IMR-90 (cell line): ENCODE results near the gene GAS6. TPM values are rescaled to one million over a fixed set of nuclear protein-coding genes. Genes with fewer than 3 reads are reported as not detected.

Source experiments
- ATAC-seq: fragments of 200-7000 bp; cut with Tn5 transposase; 2 replicates; pipeline ENCODE4 v1.9.1; 2020; ENCODE audit warnings: low read depth, mild to moderate bottlenecking, moderate library complexity
- BruUV-seq: library from RNA; stranded (reverse); fragments of 400-500 nt; replicated peaks from 2 replicates; lab custom pipeline; 2021; lab: Mats Ljungman, UMichigan
- CTCF ChIA-PET: fragments of 300-600 bp; formaldehyde crosslinking; extraction: SDS; loops from one replicate; lab custom pipeline; 2021; ENCODE audit warnings: antibody characterized with exemption; lab: Yijun Ruan, JAX
- POLR2A ChIA-PET: fragments of 300-600 bp; sonication (Branson Sonifier 250); formaldehyde crosslinking; loops from one replicate; lab custom pipeline; 2022; ENCODE audit warnings: antibody characterized with exemption; ENCODE audit not compliant: unreplicated experiment; lab: Charles Lee
- DNase-seq: peaks from one replicate; pipeline ENCODE4 v3.0.0; 2013
- H2AFZ ChIP-seq: replicated peaks from 2 replicates; pipeline ENCODE3; 2013; ENCODE audit warnings: low read length, mild to moderate bottlenecking; ENCODE audit not compliant: poor library complexity
- H2AK5ac ChIP-seq: 2 replicates; pipeline ENCODE4 v1.6.1; 2013; ENCODE audit warnings: low read depth, low read length, inconsistent platforms
- H2AK9ac ChIP-seq: replicated peaks from 2 replicates; pipeline ENCODE3; 2013; ENCODE audit warnings: mild to moderate bottlenecking, low read depth, low read length, moderate library complexity; ENCODE audit not compliant: poor library complexity
- H2BK120ac ChIP-seq: 2 replicates; pipeline ENCODE4 v1.6.1; 2013; ENCODE audit warnings: low read depth, low read length, inconsistent platforms
- H2BK15ac ChIP-seq: 3 replicates; pipeline ENCODE4 v1.6.1; 2013; ENCODE audit warnings: low read depth, low read length, inconsistent platforms
- H2BK20ac ChIP-seq: 2 replicates; pipeline ENCODE4 v1.6.1; 2013; ENCODE audit warnings: low read depth, mild to moderate bottlenecking, inconsistent platforms, low read length, moderate library complexity
- H2BK5ac ChIP-seq: 2 replicates; pipeline ENCODE4 v1.6.1; 2013; ENCODE audit warnings: mild to moderate bottlenecking, low read depth, low read length, inconsistent platforms; ENCODE audit not compliant: poor library complexity, severe bottlenecking
- H3K14ac ChIP-seq: replicated peaks from 2 replicates; pipeline ENCODE4 v1.6.1; 2013; ENCODE audit warnings: low read depth, low read length, inconsistent platforms
- H3K18ac ChIP-seq: 2 replicates; pipeline ENCODE4 v1.6.1; 2013; ENCODE audit warnings: low read depth, low read length, control low read depth
- H3K23ac ChIP-seq: 2 replicates; pipeline ENCODE4 v1.6.1; 2013; ENCODE audit warnings: low read depth, low read length, inconsistent platforms
- H3K27ac ChIP-seq: 2 replicates; pipeline ENCODE4 v1.5.1; 2013; ENCODE audit warnings: mild to moderate bottlenecking, control low read depth, low read length; ENCODE audit not compliant: insufficient read depth
- H3K27me3 ChIP-seq: 2 replicates; pipeline ENCODE4 v1.6.1; 2013; ENCODE audit warnings: low read length; ENCODE audit not compliant: control insufficient read depth, insufficient read depth
- H3K36me3 ChIP-seq: 2 replicates; pipeline ENCODE4 v1.6.1; 2013; ENCODE audit warnings: low read length, mixed read lengths; ENCODE audit not compliant: control insufficient read depth, insufficient read depth
- H3K4ac ChIP-seq: 2 replicates; pipeline ENCODE4 v1.6.1; 2013; ENCODE audit warnings: low read depth, low read length, inconsistent platforms
- H3K4me1 ChIP-seq: 2 replicates; pipeline ENCODE4 v1.6.1; 2013; ENCODE audit warnings: low read length, mixed read lengths; ENCODE audit not compliant: control insufficient read depth, insufficient read depth
- H3K4me2 ChIP-seq: 2 replicates; pipeline ENCODE4 v1.6.1; 2013; ENCODE audit warnings: low read depth, mild to moderate bottlenecking, control low read depth, low read length, moderate library complexity
- H3K4me3 ChIP-seq: 2 replicates; pipeline ENCODE4 v1.5.1; 2013; ENCODE audit warnings: low read depth, mild to moderate bottlenecking, control low read depth, low read length, moderate library complexity; ENCODE audit not compliant: insufficient read depth
- H3K56ac ChIP-seq: 2 replicates; pipeline ENCODE4 v1.6.1; 2013; ENCODE audit warnings: low read length, inconsistent platforms; ENCODE audit not compliant: insufficient read depth; ENCODE audit errors: extremely low read depth
- H3K79me1 ChIP-seq, 2 experiments: 2 replicates each; pipeline ENCODE4 v1.6.1; 2013; ENCODE audit warnings: low read length in 2 of 2, inconsistent platforms in 1 of 2, low read depth in 1 of 2
- H3K9ac ChIP-seq: 2 replicates; pipeline ENCODE4 v1.6.1; 2013; ENCODE audit warnings: low read depth, low read length, control low read depth
- H3K9me1 ChIP-seq: 2 replicates; pipeline ENCODE4 v1.6.1; 2013; ENCODE audit warnings: low read length, inconsistent platforms; ENCODE audit not compliant: insufficient read depth
- H3K9me3 ChIP-seq: 2 replicates; pipeline ENCODE4 v1.6.1; 2013; ENCODE audit warnings: low read length; ENCODE audit not compliant: control insufficient read depth, insufficient read depth
- H4K20me1 ChIP-seq: 2 replicates; pipeline ENCODE4 v1.6.1; 2013; ENCODE audit warnings: low read length, inconsistent platforms; ENCODE audit not compliant: insufficient read depth
- H4K5ac ChIP-seq: 2 replicates; pipeline ENCODE4 v1.6.1; 2013; ENCODE audit warnings: mild to moderate bottlenecking, low read depth, low read length, control low read depth
- H4K8ac ChIP-seq, 2 experiments: 2 replicates each; pipeline ENCODE4 v1.6.1; 2013; ENCODE audit warnings: low read depth in 2 of 2, low read length in 2 of 2, control low read depth in 1 of 2, inconsistent platforms in 1 of 2
- H4K91ac ChIP-seq: 2 replicates; pipeline ENCODE4 v1.6.1; 2013; ENCODE audit warnings: low read depth, low read length, inconsistent platforms; ENCODE audit not compliant: insufficient read depth
- BHLHE40 ChIP-seq: fragments of 150-350 bp; IDR thresholded peaks from 2 replicates; pipeline ENCODE4 v1.6.1; 2016; ENCODE audit warnings: mild to moderate bottlenecking, low read depth, low read length
- CEBPB ChIP-seq: IDR thresholded peaks from 2 replicates; pipeline ENCODE4 v1.6.1; 2012; ENCODE audit warnings: low read depth, low read length, improper control_type of control experiment
- CHD1 ChIP-seq: IDR thresholded peaks from 2 replicates; pipeline ENCODE4 v1.6.1; 2012; ENCODE audit warnings: low read depth, low read length, improper control_type of control experiment
- FOS ChIP-seq: fragments of 150-350 bp; IDR thresholded peaks from 2 replicates; pipeline ENCODE4 v1.6.1; 2016; ENCODE audit warnings: low read depth, low read length
- MAFK ChIP-seq: IDR thresholded peaks from 2 replicates; pipeline ENCODE4 v1.6.1; 2012; ENCODE audit warnings: low read depth, low read length, improper control_type of control experiment
- MAZ ChIP-seq: IDR thresholded peaks from 2 replicates; pipeline ENCODE4 v1.6.1; 2012; ENCODE audit warnings: low read depth, mild to moderate bottlenecking, low read length, improper control_type of control experiment, moderate library complexity, borderline replicate concordance
- MXI1 ChIP-seq: IDR thresholded peaks from 2 replicates; pipeline ENCODE4 v1.6.1; 2012; ENCODE audit warnings: low read depth, mild to moderate bottlenecking, low read length, moderate library complexity, borderline replicate concordance
- NFE2L2 ChIP-seq: fragments of 150-350 bp; IDR thresholded peaks from 2 replicates; pipeline ENCODE4 v1.6.1; 2016; ENCODE audit warnings: low read depth, mild to moderate bottlenecking, low read length
- POLR2A ChIP-seq: IDR thresholded peaks from 2 replicates; pipeline ENCODE4 v1.6.1; 2012; ENCODE audit warnings: mild to moderate bottlenecking, low read depth, low read length
- RAD21 ChIP-seq: IDR thresholded peaks from 2 replicates; pipeline ENCODE4 v1.6.1; 2012; ENCODE audit warnings: low read length, improper control_type of control experiment
- RCOR1 ChIP-seq: IDR thresholded peaks from 2 replicates; pipeline ENCODE4 v1.6.1; 2012; ENCODE audit warnings: mild to moderate bottlenecking, low read length, improper control_type of control experiment; ENCODE audit not compliant: insufficient replicate concordance
- RFX5 ChIP-seq: IDR thresholded peaks from 2 replicates; pipeline ENCODE4 v1.8.0; 2012; ENCODE audit warnings: low read depth, mild to moderate bottlenecking, low read length, moderate library complexity
- WGBS, 2 experiments: methylation state at CpG; one replicate each; pipeline versions ENCODE4 v1.1.5 to v1.1.7; 2013; ENCODE audit warnings: missing lambda C conversion rate in 2 of 2; ENCODE audit not compliant: insufficient read length in 1 of 2; ENCODE audit errors: extremely low coverage in 2 of 2; 5-methylcytosine and 5-hydroxymethylcytosine counted together
- dilution Hi-C: fragments of 300-500 bp; cut with HindIII; formaldehyde crosslinking; loops from one replicate; pipeline ENCODE4 v1.14.3; 2018; ENCODE audit warnings: low sequenced_read_pairs; ENCODE audit not compliant: unreplicated experiment
- in situ Hi-C: fragments of 300-500 bp; cut with MboI; formaldehyde crosslinking; loops from 3 replicates; pipeline ENCODE4 v1.14.3; 2019; ENCODE audit warnings: low sequenced_read_pairs, inconsistent platforms, mixed read lengths
- intact Hi-C: fragments of 100-400 bp; cut with micrococcal nuclease; formaldehyde crosslinking; loops from 2 replicates; pipeline ENCODE4 v1.10.0; 2022
- polyA plus RNA-seq, 3 experiments: library from polyadenylated mRNA; depleted of rRNA; stranded (reverse); fragments of >200 nt; gene quantifications; 2 replicates each; pipeline ENCODE4 v1.2.3, GENCODE V29; 2012; ENCODE audit warnings: low replicate concordance in 1 of 3
- total RNA-seq: library from RNA; depleted of rRNA; stranded (reverse); fragments of >200 nt; gene quantifications from 2 replicates; pipeline ENCODE4 v1.2.3, GENCODE V29; 2012
- TF ChIP-seq, protein P1 (sequence below): conservative IDR thresholded peaks from 2 replicates; pipeline ENCODE4 v1.5.1; 2012; ENCODE audit warnings: mild to moderate bottlenecking, low read depth, low read length, improper control_type of control experiment
- TF ChIP-seq, protein P2 (sequence below): fragments of 150-350 bp; IDR thresholded peaks from 2 replicates; pipeline ENCODE4 v1.6.1; 2017; ENCODE audit warnings: mild to moderate bottlenecking, antibody characterized with exemption, low read length, low read depth
- TF ChIP-seq, protein P3 (sequence below): fragments of 150-350 bp; IDR thresholded peaks from 2 replicates; pipeline ENCODE4 v1.6.1; 2016; ENCODE audit warnings: low read depth, mild to moderate bottlenecking, low read length, moderate library complexity, borderline replicate concordance

GAS6 gene
- total and polyA plus RNA-seq, 2 of the 4 experiments (the other 2 are of a cell fraction): 220 to 823 TPM

DNA sequence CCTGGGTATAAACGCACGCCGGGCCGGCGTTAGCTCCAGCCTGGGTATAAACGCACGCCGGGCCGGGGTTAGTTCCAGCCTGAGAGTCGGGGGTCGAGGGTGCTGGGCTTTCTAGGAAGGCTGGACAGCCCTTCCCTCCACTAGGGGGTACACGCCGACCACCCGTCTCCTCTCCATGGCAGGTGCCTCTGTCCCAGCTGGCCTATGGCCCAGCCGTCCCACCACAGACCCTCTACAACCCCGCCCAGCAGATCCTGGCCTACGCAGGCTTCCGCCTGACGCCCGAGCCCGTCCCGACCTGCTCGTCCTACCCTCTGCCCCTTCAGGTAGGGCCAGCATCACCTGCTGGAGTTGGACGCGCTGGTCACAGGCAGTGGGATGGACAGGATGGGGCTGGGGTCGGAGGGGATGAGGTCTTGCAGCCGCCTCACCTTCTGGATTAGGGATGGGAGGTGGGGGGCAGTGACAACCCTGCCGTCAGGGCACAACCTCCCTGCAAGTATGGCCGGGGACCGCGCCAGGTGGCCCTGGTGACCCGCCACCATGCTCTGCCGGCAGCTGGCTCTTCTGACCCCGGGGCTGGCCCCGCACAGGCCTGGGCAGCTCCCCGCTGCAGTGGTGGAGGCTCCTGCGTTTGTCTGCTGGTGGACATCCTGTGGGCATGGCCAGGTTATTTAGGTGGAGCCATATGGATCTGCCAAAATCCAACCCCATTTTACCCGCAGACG lies 59.0 kb downstream of the GAS6 start:
- H3K18ac ChIP-seq: no peak overlapping the region
- H3K56ac ChIP-seq: no peak overlapping the region
- H4K20me1 ChIP-seq: no peaks in the 10 kb centered on the region
- ATAC-seq (no peak), DNase-seq (no peak)
- no peaks in the 10 kb centered on the region for H3K36me3 ChIP-seq
- H4K5ac ChIP-seq: no peak overlapping the region
- H3K23ac ChIP-seq: no peak overlapping the region
- H3K27ac ChIP-seq: no peak overlapping the region
- no peaks in the 10 kb centered on the region for H3K79me1 ChIP-seq
- no peak overlapping the region for H4K91ac ChIP-seq
- dilution Hi-C loops: no loop called here
- no peak overlapping the region for H4K8ac ChIP-seq
- H3K9me1 ChIP-seq: peaks cover 4% of the 10 kb centered on the region; the same call in 1 of the 2 replicates
- no peak overlapping the region for H2BK20ac ChIP-seq
- no peak overlapping the region for H2BK120ac ChIP-seq
- H3K9me3 ChIP-seq: peaks cover 16% of the 10 kb centered on the region
- no peak overlapping the region for H2AK5ac ChIP-seq
- CTCF ChIA-PET: no interaction called here
- no peak overlapping the region for H2AK9ac ChIP-seq
- BruUV-seq: no TSS peak
- in situ Hi-C loops: no loop called here
- peaks cover 6% of the 10 kb centered on the region for H3K4me1 ChIP-seq
- H3K4me2 ChIP-seq: no peak overlapping the region
- no peak overlapping the region for H3K9ac ChIP-seq
- H3K27me3 ChIP-seq: no peaks in the 10 kb centered on the region
- H2BK5ac ChIP-seq: no peak overlapping the region
- no peak overlapping the region for H3K4ac ChIP-seq
- H3K14ac ChIP-seq: no peak overlapping the region
- 100% methylated on average over 7 of the region's 39 CpGs; no CpG with 5 or more reads in 1 of the 2 experiments for WGBS, 2 experiments
- TF ChIP-seq RFX5 (no peak), CHD1 (no peak), POLR2A (no peak), RAD21 (no peak), MXI1 (no peak), FOS (no peak), MAZ (no peak), CEBPB (no peak), RCOR1 (no peak), MAFK (no peak), NFE2L2 (no peak), BHLHE40 (no peak)
- TF ChIP-seq, protein P1, sequence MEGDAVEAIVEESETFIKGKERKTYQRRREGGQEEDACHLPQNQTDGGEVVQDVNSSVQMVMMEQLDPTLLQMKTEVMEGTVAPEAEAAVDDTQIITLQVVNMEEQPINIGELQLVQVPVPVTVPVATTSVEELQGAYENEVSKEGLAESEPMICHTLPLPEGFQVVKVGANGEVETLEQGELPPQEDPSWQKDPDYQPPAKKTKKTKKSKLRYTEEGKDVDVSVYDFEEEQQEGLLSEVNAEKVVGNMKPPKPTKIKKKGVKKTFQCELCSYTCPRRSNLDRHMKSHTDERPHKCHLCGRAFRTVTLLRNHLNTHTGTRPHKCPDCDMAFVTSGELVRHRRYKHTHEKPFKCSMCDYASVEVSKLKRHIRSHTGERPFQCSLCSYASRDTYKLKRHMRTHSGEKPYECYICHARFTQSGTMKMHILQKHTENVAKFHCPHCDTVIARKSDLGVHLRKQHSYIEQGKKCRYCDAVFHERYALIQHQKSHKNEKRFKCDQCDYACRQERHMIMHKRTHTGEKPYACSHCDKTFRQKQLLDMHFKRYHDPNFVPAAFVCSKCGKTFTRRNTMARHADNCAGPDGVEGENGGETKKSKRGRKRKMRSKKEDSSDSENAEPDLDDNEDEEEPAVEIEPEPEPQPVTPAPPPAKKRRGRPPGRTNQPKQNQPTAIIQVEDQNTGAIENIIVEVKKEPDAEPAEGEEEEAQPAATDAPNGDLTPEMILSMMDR: no peak
- TF ChIP-seq, protein P2, sequence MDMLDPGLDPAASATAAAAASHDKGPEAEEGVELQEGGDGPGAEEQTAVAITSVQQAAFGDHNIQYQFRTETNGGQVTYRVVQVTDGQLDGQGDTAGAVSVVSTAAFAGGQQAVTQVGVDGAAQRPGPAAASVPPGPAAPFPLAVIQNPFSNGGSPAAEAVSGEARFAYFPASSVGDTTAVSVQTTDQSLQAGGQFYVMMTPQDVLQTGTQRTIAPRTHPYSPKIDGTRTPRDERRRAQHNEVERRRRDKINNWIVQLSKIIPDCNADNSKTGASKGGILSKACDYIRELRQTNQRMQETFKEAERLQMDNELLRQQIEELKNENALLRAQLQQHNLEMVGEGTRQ: no peak
- TF ChIP-seq, protein P3, sequence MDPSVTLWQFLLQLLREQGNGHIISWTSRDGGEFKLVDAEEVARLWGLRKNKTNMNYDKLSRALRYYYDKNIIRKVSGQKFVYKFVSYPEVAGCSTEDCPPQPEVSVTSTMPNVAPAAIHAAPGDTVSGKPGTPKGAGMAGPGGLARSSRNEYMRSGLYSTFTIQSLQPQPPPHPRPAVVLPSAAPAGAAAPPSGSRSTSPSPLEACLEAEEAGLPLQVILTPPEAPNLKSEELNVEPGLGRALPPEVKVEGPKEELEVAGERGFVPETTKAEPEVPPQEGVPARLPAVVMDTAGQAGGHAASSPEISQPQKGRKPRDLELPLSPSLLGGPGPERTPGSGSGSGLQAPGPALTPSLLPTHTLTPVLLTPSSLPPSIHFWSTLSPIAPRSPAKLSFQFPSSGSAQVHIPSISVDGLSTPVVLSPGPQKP: no peak
- no peak overlapping the region for H2AFZ ChIP-seq
- no peak overlapping the region for H3K4me3 ChIP-seq
- intact Hi-C loops: no loop called here
- POLR2A ChIA-PET: no interaction called here
- no peak overlapping the region for H2BK15ac ChIP-seq
